NAMALWA (cell line): ENCODE results near the gene KRTAP10-10.
"Not testable (repeated sequence)": the region's sequence is repeated elsewhere in the genome, so short reads cannot be mapped to it uniquely, and the experiment has no call there.

Experiments used
- DNase-seq: peaks from one replicate; pipeline ENCODE4 v3.0.0-alpha.2; 2015; ENCODE audit warnings: low spot score

Gene KRTAP10-10

DNA sequence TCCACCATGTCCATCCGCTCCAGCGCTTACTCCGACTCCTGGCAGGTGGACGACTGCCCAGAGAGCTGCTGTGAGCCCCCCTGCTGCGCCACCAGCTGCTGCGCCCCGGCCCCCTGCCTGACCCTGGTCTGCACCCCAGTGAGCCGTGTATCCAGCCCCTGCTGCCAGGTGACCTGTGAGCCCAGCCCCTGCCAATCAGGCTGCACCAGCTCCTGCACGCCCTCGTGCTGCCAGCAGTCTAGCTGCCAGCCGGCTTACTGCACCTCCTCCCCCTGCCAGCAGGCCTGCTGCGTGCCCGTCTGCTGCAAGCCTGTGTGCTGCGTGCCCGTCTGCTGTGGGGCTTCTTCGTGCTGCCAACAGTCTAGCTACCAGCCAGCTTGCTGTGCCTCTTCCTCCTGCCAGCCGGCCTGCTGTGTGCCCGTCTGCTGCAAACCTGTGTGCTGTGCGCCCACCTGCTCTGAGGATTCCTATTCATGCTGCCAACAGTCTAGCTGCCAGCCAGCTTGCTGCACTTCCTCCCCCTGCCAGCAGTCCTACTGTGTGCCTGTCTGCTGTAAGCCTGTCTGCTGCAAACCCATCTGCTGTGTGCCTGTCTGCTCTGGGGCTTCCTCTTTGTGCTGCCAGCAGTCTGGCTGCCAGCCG, 9.9 kb upstream of the KRTAP10-10 start:
- DNase-seq: not testable (repeated sequence)

DNA sequence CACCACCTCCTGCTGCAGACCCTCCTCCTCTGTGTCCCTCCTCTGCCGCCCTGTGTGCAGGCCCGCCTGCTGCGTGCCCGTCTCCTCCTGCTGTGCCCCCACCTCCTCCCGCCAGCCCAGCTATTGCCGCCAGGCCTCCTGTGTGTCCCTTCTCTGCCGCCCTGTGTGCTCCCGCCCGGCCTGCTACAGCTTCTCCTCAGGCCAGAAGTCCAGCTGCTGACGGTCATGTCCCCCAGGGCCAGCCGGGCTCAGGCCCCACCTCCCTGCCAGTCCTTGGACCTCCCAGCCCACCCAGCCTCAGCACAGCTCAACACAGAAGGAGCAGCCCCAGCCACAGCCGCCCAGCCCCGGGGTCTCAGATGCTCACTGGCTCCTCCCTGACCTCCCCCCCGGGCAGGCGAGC, 9.3 kb upstream of the KRTAP10-10 start:
- DNase-seq: not testable (repeated sequence)

DNA sequence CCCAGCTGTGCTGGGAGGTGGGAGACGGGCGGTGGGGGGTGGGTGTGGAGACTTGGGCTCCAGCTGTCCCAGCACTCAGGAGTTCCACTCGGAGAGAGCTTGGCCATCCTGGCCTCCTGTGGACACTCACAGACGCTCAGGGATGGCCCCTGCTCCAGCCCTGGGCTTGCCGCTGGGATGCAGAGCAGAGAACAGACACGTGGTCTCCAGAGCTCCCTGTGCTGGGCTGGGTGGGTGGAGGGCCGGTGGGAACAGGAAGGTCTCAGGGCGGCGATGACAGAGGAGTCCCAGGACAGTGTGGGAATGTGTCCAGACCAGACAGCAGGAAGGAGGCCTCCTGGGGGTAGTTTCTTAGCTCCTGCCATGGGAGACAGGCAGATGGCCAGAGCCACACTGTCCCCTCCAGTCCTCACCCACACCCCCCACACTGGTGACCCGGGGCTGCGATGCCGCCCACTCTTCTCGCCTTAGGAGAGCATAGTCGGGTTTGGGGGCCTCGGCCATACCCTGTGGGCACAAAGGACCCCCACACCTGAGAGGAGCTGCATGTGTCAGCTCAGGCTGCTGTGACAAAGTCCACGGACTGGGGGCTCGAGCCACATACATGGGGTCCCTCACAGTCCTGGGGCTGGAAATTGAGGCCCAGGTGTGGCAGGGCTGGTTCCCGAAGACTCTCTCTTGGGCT, 8.3 kb upstream of the KRTAP10-10 start:
- no peak for DNase-seq

DNA sequence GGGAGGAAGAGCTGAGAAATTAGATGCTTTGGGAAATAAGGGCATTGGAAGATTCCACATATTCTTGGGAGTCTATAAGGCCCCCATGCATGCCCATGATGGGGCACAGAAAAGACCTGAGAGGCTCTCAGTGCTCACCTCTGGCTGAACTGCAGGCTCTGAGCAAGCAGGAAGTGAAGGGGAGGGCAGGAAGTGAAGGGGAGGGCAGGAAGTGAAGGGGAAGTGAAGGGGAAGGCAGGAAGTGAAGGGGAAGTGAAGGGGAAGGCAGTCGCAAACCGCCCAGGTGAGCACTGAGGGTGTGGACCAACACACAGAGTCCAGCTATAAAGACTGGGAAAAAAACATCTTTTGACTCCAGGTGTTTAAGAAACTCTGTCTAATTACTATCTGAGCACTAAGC, 6.7 kb upstream of the KRTAP10-10 start:
- DNase-seq: no peak

DNA sequence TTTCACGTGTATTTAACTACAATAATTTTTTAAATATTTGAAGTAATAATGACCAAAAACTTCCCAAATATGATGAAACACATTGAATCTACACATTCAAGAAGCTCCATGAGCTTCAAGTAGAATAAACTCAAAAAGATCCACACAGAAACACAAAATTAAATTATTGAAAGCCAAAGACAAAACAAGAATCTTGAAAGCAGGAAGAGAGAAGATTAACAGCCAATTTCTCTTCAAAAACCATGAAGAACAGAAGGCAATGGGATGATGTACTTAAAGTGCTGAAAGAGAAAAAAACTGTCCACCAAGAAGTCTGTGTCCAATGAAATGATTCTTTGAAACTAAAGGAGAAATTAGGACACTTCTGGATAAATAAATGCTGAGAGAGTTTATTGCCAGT, 5.1 kb upstream of the KRTAP10-10 start:
- no peak for DNase-seq

DNA sequence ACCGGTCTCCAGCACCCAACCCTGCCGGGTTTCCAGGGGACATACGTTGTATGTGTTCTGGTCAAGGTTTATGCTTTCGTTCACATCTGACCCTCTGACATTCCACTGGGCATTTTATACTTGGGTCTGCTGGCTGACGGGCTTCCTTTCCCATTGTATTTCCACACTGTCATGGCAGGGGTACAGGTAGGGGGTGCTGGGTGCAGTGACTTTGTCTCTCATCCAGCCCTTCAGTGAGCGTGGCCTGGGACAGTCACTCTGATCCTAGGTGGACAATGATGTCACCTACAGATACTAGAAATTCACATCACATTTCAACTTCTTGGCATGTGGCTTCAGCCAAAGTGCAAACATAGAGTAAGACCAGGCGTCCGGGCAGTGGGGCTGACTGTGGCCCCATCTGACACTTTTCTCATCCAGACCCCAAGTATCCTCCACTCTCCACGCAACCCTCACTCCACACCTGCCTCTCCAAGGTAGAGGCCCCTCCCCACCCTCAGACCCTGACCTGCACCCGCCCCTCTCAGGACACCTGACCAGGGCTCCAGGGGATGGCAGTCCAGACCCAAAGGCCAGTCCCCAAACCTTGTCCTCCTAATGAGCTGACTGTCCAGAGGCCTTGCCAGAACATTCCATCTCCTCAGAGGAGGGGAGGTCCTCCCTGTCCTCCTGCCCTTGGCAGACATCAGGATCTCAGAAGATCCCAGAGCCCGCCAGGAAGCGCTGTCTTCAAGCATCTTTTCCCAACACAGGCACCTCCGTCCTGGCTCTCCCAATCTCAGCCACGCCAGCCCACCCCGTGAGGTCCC, 743 bp upstream of the KRTAP10-10 start:
- no peak for DNase-seq

DNA sequence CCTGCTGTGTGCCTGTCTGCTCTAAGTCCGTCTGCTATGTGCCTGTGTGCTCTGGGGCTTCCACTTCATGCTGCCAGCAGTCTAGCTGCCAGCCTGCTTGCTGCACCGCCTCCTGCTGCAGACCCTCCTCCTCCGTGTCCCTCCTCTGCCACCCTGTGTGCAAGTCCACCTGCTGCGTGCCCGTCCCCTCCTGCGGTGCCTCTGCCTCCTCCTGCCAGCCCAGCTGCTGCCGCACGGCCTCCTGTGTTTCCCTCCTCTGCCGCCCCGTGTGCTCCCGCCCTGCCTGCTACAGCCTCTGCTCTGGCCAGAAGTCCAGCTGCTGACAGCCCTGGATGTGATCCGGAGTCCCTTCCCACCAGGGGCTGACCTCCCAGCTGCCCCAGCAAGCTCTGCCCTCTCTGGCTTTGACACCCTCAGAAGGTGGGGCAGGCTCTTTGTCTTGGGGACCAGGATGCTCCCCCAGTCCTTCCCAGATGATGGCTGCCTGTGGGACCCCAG, 744 bp downstream of the KRTAP10-10 start:
- DNase-seq: not testable (repeated sequence)

DNA sequence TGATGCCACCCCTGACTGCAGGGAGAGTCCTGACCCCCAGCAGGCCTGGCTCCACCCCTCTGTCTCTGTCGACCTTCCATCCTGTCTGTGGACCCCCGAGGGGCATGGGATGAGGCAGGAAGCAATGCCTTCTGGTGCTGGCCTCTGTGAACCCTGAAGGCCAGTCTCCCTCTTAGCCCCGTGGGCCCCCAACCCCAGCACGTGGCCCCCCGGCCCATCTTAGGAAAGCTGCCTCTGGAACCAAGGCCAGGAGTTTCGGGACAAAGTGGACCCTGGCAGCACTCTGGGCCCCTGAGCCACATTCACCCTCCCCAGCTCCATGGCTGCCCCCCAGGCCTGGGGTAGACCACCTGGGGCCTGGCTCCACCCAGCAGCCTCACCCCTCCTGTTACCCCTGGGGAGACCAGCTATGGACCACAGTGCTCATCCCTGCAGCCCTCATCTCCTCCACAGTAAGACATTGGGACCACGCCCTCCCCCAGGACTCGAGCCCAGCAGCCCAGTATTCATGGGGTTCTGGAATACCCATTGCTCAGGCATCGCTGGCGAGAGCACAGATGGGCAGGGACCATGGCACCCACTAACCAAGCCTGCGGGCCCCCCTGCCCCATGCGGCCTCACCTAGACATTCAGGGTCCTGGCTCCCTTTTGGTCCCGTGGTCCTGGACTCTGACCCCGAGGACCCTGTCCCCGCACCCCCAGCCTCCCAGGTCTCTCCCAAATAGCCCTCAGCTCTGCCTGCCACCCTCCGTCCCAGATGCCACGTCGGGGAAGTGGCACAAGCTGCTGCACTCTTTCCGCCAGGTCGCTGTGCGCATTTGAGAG, 1.6 kb downstream of the KRTAP10-10 start:
- not testable (repeated sequence) for DNase-seq

DNA sequence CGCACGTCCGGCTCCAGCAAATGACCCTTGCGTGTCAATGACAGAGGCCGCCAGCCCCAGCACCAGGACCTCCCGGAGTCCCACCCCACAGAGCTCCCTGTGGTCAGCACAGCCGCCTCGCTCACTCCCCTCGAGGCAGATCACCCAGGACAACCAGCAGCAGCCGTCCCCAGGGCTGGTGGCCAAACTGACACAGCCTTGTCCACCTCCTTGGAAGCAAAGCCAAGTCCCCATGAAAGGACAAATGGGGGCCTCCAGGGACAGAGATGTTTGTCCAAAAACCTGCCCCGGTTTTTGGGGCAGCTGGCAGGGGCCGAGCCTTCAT, 2.1 kb downstream of the KRTAP10-10 start:
- DNase-seq: no peak

DNA sequence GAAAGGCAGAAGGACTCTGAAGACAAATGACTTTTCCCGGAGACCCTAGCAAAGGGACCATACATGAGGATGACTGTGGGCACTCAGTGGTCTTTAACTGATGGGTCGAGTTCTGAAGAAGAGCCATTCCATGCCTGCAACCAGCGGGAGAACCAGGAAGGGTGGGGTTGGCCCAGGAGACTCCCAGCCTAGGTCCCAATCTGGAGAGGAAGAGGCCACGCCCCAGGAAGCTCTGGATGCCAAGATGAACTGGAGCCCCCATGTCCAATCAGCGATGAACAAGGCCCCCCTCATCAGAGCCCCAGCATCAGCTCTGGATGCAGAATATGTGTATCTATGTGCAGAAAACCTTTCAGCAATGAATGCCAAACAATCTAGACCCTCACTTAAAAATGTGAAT, 3.6 kb downstream of the KRTAP10-10 start:
- no peak for DNase-seq

DNA sequence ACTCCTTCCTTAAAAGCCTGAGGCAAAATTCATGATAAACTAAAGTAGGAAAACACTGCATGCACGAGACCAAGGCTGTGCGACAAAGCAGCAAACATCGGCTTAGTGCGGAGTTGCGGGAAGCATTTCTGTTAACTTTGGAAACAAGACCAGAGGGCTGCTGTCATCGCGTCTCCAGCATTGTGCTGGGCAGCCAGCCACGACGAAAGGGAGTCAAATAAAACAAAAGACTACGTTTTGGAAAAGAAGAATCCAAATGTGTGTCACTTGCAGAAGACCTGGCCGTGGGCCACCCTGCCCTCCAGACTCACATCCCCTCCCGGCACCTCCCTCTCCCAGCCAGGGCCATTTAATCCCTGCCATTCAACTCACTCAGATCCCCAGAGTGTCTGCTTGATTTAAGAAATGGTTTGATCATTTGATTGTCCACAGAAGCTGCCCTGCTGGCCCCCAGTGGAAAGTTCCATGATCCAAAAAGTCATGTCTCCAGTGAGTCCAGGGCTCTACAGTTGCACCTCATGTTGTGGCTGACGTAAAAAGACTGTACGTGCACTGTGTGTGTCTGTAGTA, 6.7 kb downstream of the KRTAP10-10 start:
- DNase-seq: no peak

DNA sequence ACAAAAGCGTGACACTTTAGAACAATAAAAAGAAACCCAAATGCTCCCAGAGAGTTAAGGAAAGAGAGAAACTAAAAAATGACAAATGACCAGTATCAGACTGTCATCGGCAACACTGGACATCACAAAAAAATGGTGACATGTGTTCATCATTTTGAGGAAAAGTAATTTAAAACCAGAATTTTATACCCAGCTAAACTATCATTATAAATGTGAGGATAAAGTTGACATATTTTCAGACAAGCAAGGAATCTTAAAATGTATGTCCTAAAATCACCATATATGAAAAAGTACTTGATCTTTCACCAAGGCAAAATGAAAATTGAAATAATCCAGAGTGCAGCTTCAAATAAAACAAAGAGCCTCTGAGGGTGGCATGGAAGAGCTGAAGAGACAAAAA, 7.7 kb downstream of the KRTAP10-10 start:
- DNase-seq: no peak

DNA sequence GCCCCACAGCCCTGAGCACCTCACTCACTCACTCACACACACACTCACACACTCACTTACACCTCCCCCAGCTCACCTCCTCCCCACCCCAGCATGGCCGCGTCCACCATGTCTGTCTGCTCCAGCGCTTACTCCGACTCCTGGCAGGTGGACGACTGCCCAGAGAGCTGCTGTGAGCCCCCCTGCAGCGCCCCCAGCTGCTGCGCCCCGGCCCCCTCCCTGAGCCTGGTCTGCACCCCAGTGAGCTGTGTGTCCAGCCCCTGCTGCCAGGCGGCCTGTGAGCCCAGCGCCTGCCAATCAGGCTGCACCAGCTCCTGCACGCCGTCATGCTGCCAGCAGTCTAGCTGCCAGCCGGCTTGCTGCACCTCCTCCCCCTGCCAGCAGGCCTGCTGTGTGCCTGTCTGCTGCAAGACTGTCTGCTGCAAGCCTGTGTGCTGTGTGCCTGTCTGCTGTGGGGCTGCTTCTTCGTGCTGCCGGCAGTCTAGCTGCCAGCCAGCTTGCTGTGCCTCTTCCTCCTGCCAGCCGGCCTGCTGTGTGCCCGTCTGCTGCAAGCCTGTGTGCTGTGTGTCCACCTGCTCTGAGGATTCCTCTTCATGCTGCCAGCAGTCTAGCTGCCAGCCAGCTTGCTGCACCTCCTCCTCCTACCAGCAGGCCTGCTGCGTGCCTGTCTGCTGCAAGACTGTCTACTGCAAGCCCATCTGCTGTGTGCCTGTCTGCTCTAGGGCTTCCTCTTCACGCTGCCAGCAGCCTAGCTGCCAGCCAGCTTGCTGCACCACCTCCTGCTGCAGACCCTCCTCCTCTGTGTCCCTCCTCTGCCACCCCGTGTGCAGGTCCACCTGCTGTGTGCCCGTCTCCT, 9.4 kb downstream of the KRTAP10-10 start, which contains the start of gene KRTAP10-11:
TSS of gene KRTAP10-11 (plus strand) at position 49 of the 856 bp plus-strand sequence. CDS start at position 94, 45 bp downstream.
- not testable (repeated sequence) for DNase-seq

DNA sequence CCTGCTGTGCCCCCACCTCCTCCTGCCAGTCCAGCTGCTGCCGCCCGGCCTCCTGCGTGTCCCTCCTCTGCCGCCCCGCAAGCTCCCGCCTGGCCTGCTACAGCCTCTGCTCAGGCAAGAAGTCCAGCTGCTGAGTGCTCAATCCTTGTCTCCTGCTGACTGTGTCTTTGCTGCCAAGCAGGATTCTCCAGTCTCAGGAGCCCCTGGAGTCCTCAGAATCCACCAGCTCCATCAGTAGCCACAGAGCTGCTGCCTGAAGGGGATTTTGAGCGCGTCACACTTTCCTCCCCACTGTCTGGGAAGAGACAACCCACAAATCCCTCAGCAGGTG, 10.0 kb downstream of the KRTAP10-10 start:
- DNase-seq: no peak

DNA sequence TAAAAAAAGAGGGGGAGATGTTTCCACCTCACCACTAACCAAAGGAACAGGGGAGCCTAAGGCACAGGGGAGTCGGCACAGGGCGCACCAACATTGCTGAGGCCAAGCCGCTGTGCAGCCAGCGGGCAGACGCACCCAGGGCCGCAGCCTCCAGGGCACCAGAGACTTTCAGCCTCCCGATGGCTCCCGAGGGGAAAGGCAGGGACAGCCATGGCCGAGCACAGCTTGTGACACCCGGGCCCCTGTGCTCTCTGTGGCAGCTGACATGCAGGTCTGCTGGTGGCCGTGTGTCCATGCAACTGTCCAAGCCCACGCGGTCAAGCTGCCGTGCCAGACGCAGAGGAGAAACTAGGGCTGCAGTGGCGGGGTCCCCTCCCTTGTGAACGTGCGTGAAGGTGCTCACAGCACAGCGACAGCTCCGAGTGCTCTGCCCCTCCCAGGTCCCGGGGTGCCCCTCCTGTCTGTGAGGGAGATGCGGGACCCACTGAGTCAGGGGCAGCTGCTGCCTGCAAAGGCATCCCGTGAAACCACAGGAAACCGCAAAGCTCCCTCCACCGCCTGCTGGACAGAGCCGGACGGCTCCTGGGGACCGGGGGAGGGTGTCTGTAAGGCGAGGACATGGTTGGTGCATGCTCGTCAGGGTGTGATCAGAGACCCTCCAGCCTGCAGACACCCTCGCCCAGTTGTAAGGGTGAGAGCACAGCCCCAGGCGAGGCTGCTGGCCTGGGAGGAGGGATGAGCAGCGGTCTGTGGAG, 11.6 kb downstream of the KRTAP10-10 start:
- no peak for DNase-seq

DNA sequence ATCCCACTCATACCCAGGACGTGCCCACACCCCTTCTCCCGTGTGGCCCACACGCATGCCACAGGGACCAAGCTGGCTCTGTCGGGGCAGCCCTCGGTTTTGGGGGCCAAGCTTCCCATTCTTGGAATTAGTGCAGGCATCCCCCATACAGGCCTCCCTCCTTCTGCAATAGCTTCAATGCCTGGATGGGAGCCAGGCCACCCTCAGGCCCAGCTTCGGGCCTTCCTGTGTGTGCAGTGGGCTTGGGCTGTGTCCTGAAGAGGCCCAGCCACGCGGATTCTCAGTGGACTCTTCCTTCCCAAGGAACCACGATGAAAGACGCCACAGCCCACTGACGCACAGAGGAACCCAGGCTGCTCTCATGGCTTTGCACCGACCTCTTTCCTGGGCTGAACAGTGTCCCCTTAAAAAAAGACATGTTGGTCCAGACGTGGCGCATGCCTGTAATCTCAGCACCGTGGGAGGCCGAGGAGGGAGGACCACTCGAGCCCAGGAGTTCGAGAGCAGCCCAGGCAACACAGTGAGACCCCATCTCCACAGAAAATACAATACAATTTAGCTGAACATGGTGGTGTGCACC, 12.5 kb downstream of the KRTAP10-10 start:
- DNase-seq: no peak

DNA sequence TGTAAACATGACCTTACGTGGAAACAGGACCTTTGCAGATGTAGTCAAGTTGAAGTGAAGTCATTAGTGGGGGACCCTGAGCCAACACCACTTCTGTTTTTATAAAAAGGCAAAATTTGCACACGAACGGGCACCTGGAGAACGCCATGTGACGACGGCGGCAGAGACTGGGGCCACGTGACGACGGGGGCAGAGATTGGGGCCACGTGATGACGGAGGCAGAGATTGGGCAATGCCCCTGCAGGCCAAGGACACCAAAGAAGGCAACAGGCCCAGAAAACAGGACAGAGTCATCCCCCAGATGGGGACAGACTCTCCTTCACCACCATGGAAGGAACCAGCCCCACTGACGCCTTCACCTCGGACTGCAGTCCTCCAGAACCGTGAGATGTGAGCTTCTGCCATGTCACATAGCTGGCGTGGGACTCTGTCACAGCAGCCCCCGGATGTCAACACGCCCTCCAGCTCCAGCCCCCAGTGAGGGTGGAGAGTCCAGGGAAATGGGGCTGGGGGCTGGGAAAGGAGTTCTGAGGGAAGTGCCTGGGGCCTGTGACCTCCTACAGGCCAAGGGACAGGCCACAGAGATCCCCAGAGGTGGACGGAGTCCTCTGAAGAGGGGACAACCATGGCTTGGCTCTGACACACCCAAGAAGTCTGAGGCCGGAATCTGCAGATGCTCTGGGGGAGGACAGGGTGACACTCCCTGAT, 13.3 kb downstream of the KRTAP10-10 start:
- no peak for DNase-seq

DNA sequence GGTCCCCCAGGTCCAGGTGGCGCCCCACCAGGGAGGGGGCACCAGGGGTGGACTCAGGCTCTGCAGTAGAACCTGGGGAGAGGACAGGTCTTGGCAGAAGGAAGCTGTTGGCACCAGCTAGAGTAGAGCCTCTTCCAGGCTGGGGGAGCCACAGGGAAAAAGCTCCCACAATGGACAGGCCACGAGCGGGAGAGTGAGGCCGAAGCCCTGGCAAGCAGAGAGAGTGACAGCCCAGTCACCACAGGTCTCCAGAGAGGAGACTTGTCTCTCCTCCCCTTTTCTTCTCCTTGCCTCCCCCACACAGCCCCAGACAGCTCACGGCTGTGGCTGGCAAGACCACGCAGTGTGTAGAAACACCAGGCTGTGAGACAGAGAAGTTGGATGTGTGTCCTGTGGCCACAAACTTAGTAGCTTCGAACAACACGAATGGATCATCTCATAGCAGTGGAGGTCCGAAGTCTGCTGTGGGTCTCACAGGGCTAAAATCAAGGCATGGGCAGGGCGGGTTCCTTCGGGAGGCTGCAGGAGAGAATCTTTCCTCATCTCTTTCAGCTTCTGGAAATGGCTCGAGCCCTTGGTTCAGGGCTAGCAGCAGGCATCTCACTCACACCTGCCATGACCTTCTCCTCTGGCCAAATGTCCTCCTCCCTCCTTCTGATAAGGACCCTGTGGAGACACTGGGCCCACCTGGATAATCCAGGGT, 14.0 kb downstream of the KRTAP10-10 start:
- no peak for DNase-seq
